ENCODE measurements around the gene TAF3.

DNA sequence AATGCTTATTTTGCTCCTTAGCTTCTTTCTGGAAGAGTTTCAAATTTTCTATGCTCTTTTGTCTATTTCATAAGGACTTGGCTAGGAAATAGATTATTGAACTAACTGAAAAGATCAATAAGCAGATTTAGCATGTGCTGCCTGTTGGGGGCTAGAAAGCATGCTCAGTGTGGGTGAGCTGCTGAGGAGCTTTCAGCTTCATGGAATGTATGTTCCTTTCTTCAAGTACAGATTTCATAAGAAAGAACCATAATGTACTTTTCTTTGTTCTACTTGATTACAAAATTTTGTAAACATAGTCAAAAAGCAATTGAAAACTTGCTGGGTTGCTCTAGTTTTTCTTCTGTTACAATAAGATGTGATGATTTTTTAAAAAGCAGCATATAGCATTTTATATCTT, 73.8 kb downstream of the TAF3 start:
- no peak for TF ChIP-seq EZH2 (IDR thresholded peaks at IDR 0.05; ENCODE audit: borderline replicate concordance, low read depth, low read length, severe bottlenecking)
- no peak for TF ChIP-seq CTCF (IDR thresholded peaks at IDR 0.05; ENCODE audit: borderline replicate concordance, extremely low read depth, low read length, poor library complexity, severe bottlenecking)

Data from DND-41 (cell line).